Esophagus muscularis mucosa (tissue), 4 donors: Measurements from ENCODE around the gene HCCS. TPM values are rescaled to one million over a fixed set of nuclear protein-coding genes. Genes with fewer than 3 reads are reported as not detected.
"Not testable (repeated sequence)": the region's sequence is repeated elsewhere in the genome, so short reads cannot be mapped to it uniquely, and the experiment has no call there.

ENCODE experiments used
- DNase-seq: peaks from one replicate; pipeline ENCODE4 v3.0.0-alpha.2; 2017; ENCODE audit errors: extremely low spot score
- H3K27ac ChIP-seq, 4 donors: fragments of 200-600 bp; sonication (generic); replicated peaks in 1 of 4; 1 replicate in 3 of 4; 2 replicates in 1 of 4; pipeline ENCODE4 v1.5.1; 2016 to 2019; ENCODE audit warnings: mild to moderate bottlenecking in 1 of 4
- H3K27me3 ChIP-seq, 4 donors: fragments of 200-600 bp; sonication (generic); one replicate each; pipeline versions ENCODE4 v1.5.1 to v1.6.0; 2016 to 2019
- H3K36me3 ChIP-seq, 4 donors: fragments of 200-600 bp; sonication (generic); one replicate each; pipeline ENCODE4 v1.5.1; 2016 to 2019
- H3K4me1 ChIP-seq, 4 donors: fragments of 200-600 bp; sonication (generic); one replicate each; pipeline ENCODE4 v1.5.1; 2016 to 2019
- H3K4me3 ChIP-seq, 4 donors: fragments of 200-600 bp; sonication (generic); 1 replicate in 2 of 4; 2 replicates in 2 of 4; pipeline ENCODE4 v1.5.1; 2016 to 2019; ENCODE audit warnings: mild to moderate bottlenecking in 4 of 4, moderate library complexity in 1 of 4
- H3K9me3 ChIP-seq, 4 donors: fragments of 200-600 bp; sonication (generic); 1 replicate in 3 of 4; 2 replicates in 1 of 4; pipeline ENCODE4 v1.5.1; 2016 to 2019
- CTCF ChIP-seq, 3 experiments: fragments of 200-600 bp in 2 of 3; fragments of 450-650 bp in 1 of 3; sonication (generic) in 2 of 3; IDR thresholded peaks; one replicate each; pipeline ENCODE4 v1.5.1; 2017 to 2019; ENCODE audit warnings: antibody characterized with exemption in 3 of 3, mild to moderate bottlenecking in 2 of 3, moderate library complexity in 1 of 3
- EP300 ChIP-seq: sonication (generic); formaldehyde crosslinking; IDR thresholded peaks from one replicate; pipeline ENCODE4 v1.6.1; 2017; ENCODE audit warnings: antibody characterized with exemption
- POLR2A ChIP-seq: fragments of 450-650 bp; IDR thresholded peaks from one replicate; pipeline ENCODE4 v1.6.1; 2017; ENCODE audit warnings: antibody characterized with exemption, moderate library complexity, mild to moderate bottlenecking, low read depth
- POLR2AphosphoS5 ChIP-seq, 2 donors: sonication (generic); formaldehyde crosslinking; IDR thresholded peaks; one replicate each; pipeline ENCODE4 v1.6.1; 2017; ENCODE audit warnings: antibody characterized with exemption in 2 of 2
- WGBS: methylation state at CpG from one replicate; pipeline ENCODE4 v1.1.5; 2018; 5-methylcytosine and 5-hydroxymethylcytosine counted together
- intact Hi-C: fragments of 100-400 bp; cut with DNase I; formaldehyde crosslinking; loops from one replicate; pipeline ENCODE4 v1.15.1; 2023
- total RNA-seq, 4 donors: library from RNA; depleted of rRNA; stranded (reverse); fragments of >200 nt; gene quantifications; one replicate each; pipeline versions ENCODE4 v1.1.0 to v1.2.1, GENCODE V29; 2016

HCCS gene
- total RNA-seq, 4 donors from 2014 or later = 17.7 to 24.2 (median 22.0) TPM

DNA sequence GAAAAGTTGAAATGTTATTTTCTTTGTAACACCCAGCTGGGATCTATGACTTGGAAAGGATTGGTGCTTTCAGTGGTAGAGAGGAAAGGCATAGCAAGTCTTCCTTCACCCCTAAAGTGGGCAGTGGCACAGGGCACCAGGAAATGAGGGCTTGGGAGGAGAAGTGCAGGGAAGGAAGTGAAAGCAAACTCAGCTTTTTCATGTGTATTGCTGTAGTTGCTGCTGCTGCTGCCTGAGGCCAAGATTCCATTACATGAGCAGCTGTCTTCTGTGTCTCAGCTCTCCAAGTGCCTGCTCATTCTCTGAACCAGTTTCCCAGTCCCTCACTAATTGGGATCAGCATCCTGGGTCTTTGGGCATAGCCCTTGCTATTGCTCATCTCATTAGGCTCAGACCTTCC lies 2.6 kb downstream of the HCCS start:
- Histone ChIP-seq H3K27ac (peak overlapping the region in 2 of 4 donors; percentile 12 to 28), H3K36me3 (peaks cover 19 to 48% (median 41%) of the 10 kb centered on the region in 4 donors), H3K27me3 (no peaks in the 10 kb centered on the region), H3K9me3 (no peaks in the 10 kb centered on the region), H3K4me3 (no peak overlapping the region), H3K4me1 (peaks cover 20 to 28% (median 25%) of the 10 kb centered on the region in 4 donors)
- no peak for DNase-seq
- intact Hi-C loops = no loop called here
- TF ChIP-seq EP300 (no peak), CTCF (IDR thresholded peaks at IDR 0.05) (no peak), POLR2AphosphoS5 (IDR thresholded peaks at IDR 0.05) (no peak), POLR2A (no peak)

DNA sequence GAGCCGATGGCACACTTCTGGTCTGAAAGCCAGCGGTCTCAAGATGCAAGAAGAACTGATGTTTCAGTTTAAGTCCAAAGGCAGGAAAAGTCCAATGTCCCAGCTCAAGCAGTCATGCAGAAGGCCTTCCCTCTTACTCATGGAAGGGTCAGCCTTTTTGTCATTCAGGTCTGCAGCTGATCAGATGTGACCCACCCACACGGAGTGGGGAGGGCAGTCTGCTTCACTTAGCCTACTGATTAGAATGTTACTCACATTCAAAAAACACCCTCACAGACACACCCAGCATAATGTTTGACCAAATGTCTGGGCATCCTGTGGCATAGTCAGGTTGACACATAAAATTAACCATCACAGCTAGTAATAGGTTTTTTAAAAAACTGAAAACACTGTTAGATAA lies 6.6 kb downstream of the HCCS start:
- intact Hi-C loops = no loop called here
- H3K27ac ChIP-seq = no peak overlapping the region
- no peak overlapping the region for H3K4me3 ChIP-seq
- H3K27me3 ChIP-seq = peaks cover 0 to 3% (median 0%) of the 10 kb centered on the region in 4 donors
- DNase-seq = no peak
- WGBS = 90% methylated on average over 3 of the region's 3 CpGs
- peaks cover 10 to 17% (median 14%) of the 10 kb centered on the region in 4 donors for H3K4me1 ChIP-seq
- TF ChIP-seq EP300 = no peak
- TF ChIP-seq POLR2A = no peak
- no peak for TF ChIP-seq POLR2AphosphoS5 (IDR thresholded peaks at IDR 0.05)
- TF ChIP-seq CTCF (IDR thresholded peaks at IDR 0.05) = no peak
- no peaks in the 10 kb centered on the region for H3K9me3 ChIP-seq
- peaks cover 19 to 79% (median 59%) of the 10 kb centered on the region in 4 donors for H3K36me3 ChIP-seq

- 60% methylated on average over 8 of the region's 8 CpGs for WGBS
- TF ChIP-seq EP300 = no peak
- no peak for TF ChIP-seq CTCF (IDR thresholded peaks at IDR 0.05)
- H3K27me3 ChIP-seq = peaks cover 0 to 3% (median 0%) of the 10 kb centered on the region in 4 donors
- no peaks in the 10 kb centered on the region for H3K9me3 ChIP-seq
- intact Hi-C loops = no loop called here
- H3K4me1 ChIP-seq = peaks cover 0 to under 1% (median 0%) of the 10 kb centered on the region in 4 donors
- DNase-seq = no peak
- no peak overlapping the region for H3K27ac ChIP-seq
- peaks cover 19 to 74% (median 56%) of the 10 kb centered on the region in 4 donors for H3K36me3 ChIP-seq
- no peak overlapping the region for H3K4me3 ChIP-seq
Observed at GRCh38 chrX:11119313-11119943, 8.3 kb downstream of the HCCS start.

DNA sequence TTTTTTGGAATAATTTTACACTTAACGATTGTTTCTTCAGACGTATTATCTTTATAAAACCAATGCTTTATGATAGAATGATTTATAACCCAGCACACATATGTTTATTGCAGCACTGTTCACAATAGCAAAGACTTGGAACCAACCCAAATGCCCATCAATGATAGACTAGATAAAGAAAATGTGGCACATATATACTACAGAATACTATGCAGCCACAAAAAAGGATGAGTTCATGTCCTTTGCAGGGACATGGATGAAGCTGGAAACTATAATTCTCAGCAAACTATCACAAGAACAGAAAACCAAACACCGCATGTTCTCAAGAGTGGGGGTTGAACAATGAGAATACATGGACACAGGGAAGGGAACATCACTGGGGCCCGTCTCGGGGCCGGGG lies 12.0 kb downstream of the HCCS start:
- 79% methylated on average over 6 of the region's 6 CpGs for WGBS
- H3K27me3 ChIP-seq, H3K4me3 ChIP-seq, intact Hi-C loops, H3K4me1 ChIP-seq, H3K27ac ChIP-seq, DNase-seq, H3K9me3 ChIP-seq: not testable (repeated sequence)
- H3K36me3 ChIP-seq = peaks cover 2 to 37% (median 23%) of the 10 kb centered on the region in 4 donors

- peaks cover 0 to 27% (median 14%) of the 10 kb centered on the region in 4 donors for H3K36me3 ChIP-seq
- no peaks in the 10 kb centered on the region for H3K9me3 ChIP-seq
- H3K4me1 ChIP-seq = no peaks in the 10 kb centered on the region
- TF ChIP-seq EP300 (no peak), POLR2A (no peak), POLR2AphosphoS5 (IDR thresholded peaks at IDR 0.05) (no peak), CTCF (IDR thresholded peaks at IDR 0.05) (no peak)
- H3K27ac ChIP-seq = no peak overlapping the region
- no peak overlapping the region for H3K4me3 ChIP-seq
- intact Hi-C loops = no loop called here
- H3K27me3 ChIP-seq = peaks cover 0 to 3% (median 0%) of the 10 kb centered on the region in 4 donors
- DNase-seq = no peak
- 63% methylated on average over 2 of the region's 2 CpGs for WGBS
Observed at GRCh38 chrX:11124112-11124511, 13.0 kb downstream of the HCCS start.
